ENCODE measurements around the gene CATSPERD. TPM values are rescaled to one million over a fixed set of nuclear protein-coding genes. Genes with fewer than 3 reads are reported as not detected.
A peak's percentile ranks its signal among the peaks of the same experiment; 100 is the strongest.

CATSPERD gene, protein sequence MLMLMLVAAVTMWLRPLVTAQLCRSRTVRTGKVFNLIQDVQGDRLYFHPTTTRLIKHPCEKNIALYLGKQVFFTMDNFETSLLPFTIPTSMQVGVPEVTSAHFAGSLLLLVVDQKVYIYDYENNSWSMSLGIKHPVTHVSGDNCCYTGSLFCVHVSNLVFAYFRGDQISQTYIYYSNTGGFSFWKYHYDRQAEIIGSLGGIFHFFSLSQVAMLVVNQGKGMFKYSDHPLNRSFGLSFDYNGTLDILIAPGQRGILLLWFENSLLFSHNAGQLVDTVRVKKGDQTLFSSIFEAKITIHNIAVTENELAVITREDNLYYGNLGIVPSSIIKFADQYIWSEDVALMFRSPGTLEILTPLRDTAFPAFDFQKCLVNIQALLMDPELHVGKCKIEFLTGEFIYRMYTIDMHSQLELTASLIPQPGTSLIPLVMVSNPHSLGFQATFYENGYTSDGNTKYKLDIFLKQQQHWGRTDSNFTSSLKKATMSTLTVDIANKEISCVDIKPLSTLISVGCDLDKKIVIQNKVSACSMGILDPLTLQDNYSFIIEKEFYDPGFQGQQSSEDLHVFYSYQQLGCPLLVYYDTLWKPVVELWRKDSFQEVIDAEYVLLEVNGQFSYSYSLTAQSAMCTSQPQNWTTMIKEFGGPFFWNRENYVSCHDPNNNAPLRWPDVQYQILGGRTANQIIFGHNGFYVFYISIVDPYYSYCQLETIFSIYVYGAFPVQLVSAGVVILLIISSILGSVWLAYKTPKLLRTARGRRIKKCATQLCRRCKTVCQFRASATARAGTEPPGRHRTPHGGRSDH
- not detected in 2 replicates for total RNA-seq (2021)
- long read RNA-seq = 0 reads

- H4K5ac ChIP-seq (ENCODE audit: insufficient read length, low read depth, low read length) = peak within 1 kb of the TSS; percentile 14
- TF ChIP-seq, protein P1, sequence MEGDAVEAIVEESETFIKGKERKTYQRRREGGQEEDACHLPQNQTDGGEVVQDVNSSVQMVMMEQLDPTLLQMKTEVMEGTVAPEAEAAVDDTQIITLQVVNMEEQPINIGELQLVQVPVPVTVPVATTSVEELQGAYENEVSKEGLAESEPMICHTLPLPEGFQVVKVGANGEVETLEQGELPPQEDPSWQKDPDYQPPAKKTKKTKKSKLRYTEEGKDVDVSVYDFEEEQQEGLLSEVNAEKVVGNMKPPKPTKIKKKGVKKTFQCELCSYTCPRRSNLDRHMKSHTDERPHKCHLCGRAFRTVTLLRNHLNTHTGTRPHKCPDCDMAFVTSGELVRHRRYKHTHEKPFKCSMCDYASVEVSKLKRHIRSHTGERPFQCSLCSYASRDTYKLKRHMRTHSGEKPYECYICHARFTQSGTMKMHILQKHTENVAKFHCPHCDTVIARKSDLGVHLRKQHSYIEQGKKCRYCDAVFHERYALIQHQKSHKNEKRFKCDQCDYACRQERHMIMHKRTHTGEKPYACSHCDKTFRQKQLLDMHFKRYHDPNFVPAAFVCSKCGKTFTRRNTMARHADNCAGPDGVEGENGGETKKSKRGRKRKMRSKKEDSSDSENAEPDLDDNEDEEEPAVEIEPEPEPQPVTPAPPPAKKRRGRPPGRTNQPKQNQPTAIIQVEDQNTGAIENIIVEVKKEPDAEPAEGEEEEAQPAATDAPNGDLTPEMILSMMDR (conservative IDR thresholded peaks at IDR 0.05) = peak; percentile 78
- no peaks in the 10 kb centered on the region for H4K20me1 ChIP-seq (ENCODE audit: control insufficient read depth, insufficient read depth, insufficient read length)
- H3K23ac ChIP-seq (ENCODE audit: insufficient read length, low read depth, low read length) = no peak within 1 kb of the TSS
- peaks cover 4% of the 10 kb centered on the region for H3K27me3 Mint-ChIP-seq (ENCODE audit: low read depth)
- H3K9me3 ChIP-seq (ENCODE audit: control insufficient read depth, low read depth, low read length) = no peaks in the 10 kb centered on the region
- peak within 1 kb of the TSS; percentile 92 for H3K14ac ChIP-seq (ENCODE audit: insufficient read depth, low read length)
- WGBS (ENCODE audit: extremely low coverage, insufficient read length, low lambda C conversion rate) = no CpG with 5 or more reads among the region's 90 CpGs
- H3K27ac ChIP-seq (ENCODE audit: insufficient read length, low read depth, low read length) = peak within 1 kb of the TSS; percentile 75
- no peak within 1 kb of the TSS for H2AFZ ChIP-seq (ENCODE audit: low read length)
- peak within 1 kb of the TSS; percentile 94 to 97 (median 97) for H3K27ac Mint-ChIP-seq
- no peak within 1 kb of the TSS for H2BK15ac ChIP-seq (ENCODE audit: low read depth, low read length)
- no peak within 1 kb of the TSS for H4K8ac ChIP-seq (replicated peaks; ENCODE audit: insufficient read length, low read depth, low read length)
- DNase-seq = peak; percentile 98
- peak within 1 kb of the TSS; percentile 91 to 98 for H3K4me3 Mint-ChIP-seq
- H3K23me2 ChIP-seq (ENCODE audit: insufficient read length, low read depth, low read length, poor library complexity, severe bottlenecking) = peaks cover 9% of the 10 kb centered on the region
- H3K27me3 ChIP-seq (ENCODE audit: insufficient read depth, low read length) = no peaks in the 10 kb centered on the region
- H2BK5ac ChIP-seq (ENCODE audit: insufficient read length, low read length) = peak within 1 kb of the TSS; percentile 47
- peak within 1 kb of the TSS; percentile 16; the same call in 1 of the 2 replicates for H3K4ac ChIP-seq (ENCODE audit: low read depth, low read length)
- no peak within 1 kb of the TSS for H3K56ac ChIP-seq (ENCODE audit: insufficient read length, low read depth, low read length)
- peak within 1 kb of the TSS; percentile 95 for H3K18ac ChIP-seq (ENCODE audit: insufficient read length, low read depth, low read length)
- H3T11ph ChIP-seq (ENCODE audit: low read length) = no peak within 1 kb of the TSS
- peaks cover 16 to 18% of the 10 kb centered on the region in 2 experiments for H3K4me1 Mint-ChIP-seq
- peaks cover 13 to 25% (median 15%) of the 10 kb centered on the region in 3 experiments for H3K36me3 Mint-ChIP-seq (ENCODE audit: insufficient read depth in 1 of 3, low read depth in 3 of 3)
- H2BK12ac ChIP-seq (ENCODE audit: insufficient read length, low read depth, low read length) = no peak within 1 kb of the TSS
- H3K9ac ChIP-seq (ENCODE audit: extremely low read depth, insufficient read length, low read length) = peak within 1 kb of the TSS; percentile 90
- H3K9me3 Mint-ChIP-seq = no peaks in the 10 kb centered on the region; a peak in 2 of 5 replicates
- H3K79me2 ChIP-seq (ENCODE audit: insufficient read depth, low read length) = peaks cover 31% of the 10 kb centered on the region
- H3K4me1 ChIP-seq (ENCODE audit: insufficient read depth, low read length) = no peaks in the 10 kb centered on the region
- H2AK5ac ChIP-seq (ENCODE audit: insufficient read length, low read length) = no peak within 1 kb of the TSS
- H3K79me1 ChIP-seq (ENCODE audit: insufficient read depth, low read depth, low read length, poor library complexity, severe bottlenecking) = peaks cover 4% of the 10 kb centered on the region
- H2BK120ac ChIP-seq (ENCODE audit: low read depth, low read length, poor library complexity, severe bottlenecking) = peak within 1 kb of the TSS; percentile 74
- H3K4me2 ChIP-seq (ENCODE audit: insufficient read depth, insufficient read length, low read length) = peak within 1 kb of the TSS; percentile 90
- H4K91ac ChIP-seq (ENCODE audit: insufficient read length, low read depth, low read length) = no peak within 1 kb of the TSS
- no peak within 1 kb of the TSS for H2BK20ac ChIP-seq (ENCODE audit: low read depth, low read length, poor library complexity, severe bottlenecking)
These were observed at the start of gene CATSPERD, which contains the start of gene LONP1 for GRCh38 chr19:5719961-5720790. Gene CATSPERD (plus strand): TSS chr19:5720637. CDS start chr19:5720738, 101 bp downstream. Gene LONP1 (minus strand): TSS chr19:5720146. CDS start chr19:5720132, 14 bp downstream.

Measured in H9 (cell line).